HG03108 (cell line): Measurements from ENCODE around the gene MRPL1.
"Not testable (repeated sequence)": the region's sequence is repeated elsewhere in the genome, so short reads cannot be mapped to it uniquely, and the experiment has no call there.

Experiments
- ATAC-seq: cut with Tn5 transposase; IDR thresholded peaks from one replicate; pipeline ENCODE4 v1.9.1; 2021; ENCODE audit warnings: moderate library complexity; ENCODE audit not compliant: unreplicated experiment

The MRPL1 gene

DNA sequence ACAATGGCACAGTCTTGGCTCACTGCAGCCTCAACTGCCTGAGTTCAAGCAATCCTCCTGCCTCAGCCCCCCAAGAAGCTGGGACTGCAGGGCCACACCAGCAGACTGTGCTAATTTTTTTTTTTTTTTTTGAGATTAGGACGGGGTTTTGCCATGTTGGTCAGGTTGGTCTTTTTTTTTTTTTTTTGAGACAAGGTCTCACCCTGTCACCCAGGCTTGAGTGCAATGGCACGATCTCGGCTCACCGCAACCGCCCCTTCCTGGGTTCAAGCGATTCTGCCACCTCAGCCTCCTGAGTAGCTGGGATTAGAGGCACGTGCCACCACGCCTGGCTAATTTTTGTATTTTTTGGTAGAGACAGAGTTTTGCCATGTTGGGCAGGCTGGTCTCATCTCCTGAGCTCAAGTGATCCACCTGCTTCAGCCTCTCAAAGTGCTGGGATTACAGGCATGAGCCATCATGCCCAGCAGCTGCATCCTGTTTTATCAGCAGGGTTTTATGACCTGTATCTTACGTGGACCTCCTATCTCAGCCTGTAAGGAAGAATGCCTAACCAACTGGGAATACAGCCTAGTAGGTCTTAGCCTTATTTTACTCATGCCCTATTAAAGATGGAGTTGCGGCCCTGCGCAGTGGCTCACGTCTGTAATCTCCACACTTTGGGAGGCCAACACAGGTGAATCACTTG is 13.2 kb upstream of the MRPL1 start:
- ATAC-seq, result no peak

GRCh38 chr4:77852892-77853495 is 9.6 kb upstream of the MRPL1 start:
- ATAC-seq, result peak; percentile 79

GRCh38 chr4:77854431-77855111 is 8.1 kb upstream of the MRPL1 start:
- ATAC-seq, result no peak

DNA sequence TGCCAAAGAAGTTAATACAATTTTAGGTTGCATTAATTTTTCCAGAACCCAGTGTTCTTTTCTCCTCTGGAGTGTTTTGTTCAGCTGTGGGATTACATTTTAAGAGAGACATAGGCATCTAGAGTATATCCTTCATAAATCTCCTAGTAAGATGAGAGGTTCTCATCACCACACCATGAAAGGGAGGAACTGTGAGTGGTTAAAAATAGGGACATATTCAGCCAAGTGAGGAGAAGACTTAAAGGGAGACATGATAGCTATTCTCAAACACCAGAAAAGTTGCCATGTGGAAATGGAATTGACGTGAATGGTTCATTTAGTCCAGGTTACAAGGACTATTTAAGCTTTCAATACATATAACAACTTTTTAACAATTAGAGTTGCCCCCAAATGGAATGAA is 6.5 kb upstream of the MRPL1 start:
- ATAC-seq, result no peak

DNA sequence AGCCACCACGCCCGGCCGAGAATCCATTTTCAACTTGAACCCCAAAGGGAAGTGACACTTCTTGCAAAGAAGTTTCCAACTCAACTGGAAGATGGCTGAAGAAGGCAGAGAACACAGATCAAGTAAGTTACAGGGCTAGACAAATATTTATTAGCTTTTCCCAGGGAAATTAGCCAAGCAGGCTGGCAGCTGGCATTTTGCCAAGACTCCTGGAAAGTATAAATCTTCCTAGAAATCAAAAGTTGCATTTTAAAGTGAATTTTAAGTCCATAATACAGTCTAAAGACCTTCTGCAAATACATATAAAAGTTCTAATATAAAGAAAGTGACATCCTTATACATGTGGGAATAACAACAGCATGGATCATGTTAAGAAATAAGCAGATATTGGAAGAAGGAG is 3.4 kb upstream of the MRPL1 start:
- ATAC-seq, result no peak

DNA sequence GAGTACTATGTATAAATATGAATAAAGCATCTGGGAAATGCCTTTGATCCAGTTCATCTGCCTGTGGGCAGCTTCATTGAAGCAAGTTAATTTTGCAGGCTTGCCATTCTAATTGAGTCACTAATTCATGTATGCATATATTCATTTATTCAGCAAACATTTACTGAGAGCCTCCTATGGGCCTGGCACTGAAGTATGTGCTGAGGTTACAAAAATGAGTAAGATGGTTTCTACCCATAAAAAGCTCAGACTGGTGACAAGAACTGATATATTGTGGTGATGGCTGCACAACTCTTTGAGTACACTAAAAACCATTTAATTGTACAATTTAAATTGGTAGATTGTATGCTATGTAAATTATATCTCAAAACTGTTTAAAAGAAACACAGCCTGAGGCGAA is 1.1 kb upstream of the MRPL1 start:
- ATAC-seq, result no peak

- not testable (repeated sequence) for ATAC-seq
These were observed 711 bp downstream of the MRPL1 start for GRCh38 chr4:77863341-77863740.

DNA sequence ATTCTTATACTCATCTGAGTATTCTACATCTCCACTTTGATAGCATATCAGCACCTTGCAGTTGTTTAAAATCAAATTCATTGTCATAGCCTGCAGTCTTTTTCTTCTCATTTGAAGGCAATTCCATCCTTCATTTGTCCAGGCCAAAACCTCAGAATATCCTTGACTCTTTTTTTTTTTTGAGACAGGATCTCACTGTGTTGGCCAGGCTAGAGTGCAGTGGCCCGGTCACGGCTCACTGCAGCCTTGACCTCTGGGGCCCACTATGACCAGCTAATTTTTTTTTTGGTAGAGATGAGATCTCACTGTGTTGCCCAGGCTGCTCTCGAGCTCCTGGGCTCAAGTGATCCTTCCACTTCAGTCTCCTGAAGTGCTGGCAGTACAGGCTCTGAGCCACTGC is 2.6 kb downstream of the MRPL1 start:
- no peak for ATAC-seq

GRCh38 chr4:77872723-77873445 is 10.3 kb downstream of the MRPL1 start:
- ATAC-seq, result no peak

DNA sequence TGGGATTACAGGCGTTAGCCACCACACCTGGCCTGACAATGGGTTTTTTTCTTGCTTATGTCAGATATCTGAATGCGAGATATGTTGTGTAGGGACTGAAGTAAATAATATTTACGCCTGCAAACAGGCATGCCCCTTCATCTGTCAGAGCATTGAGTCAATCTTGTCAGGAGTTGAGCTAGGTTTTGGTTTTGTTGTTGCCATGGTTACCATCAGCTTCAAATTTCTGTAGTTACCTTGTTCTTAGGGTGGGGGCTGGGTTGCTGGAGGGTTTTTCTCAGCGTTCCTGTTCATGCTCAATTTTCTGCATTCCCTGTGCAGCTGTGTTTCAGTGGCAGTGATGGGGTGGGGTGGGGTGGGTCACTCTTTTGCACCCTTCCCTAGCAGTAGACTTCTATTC is 14.5 kb downstream of the MRPL1 start:
- ATAC-seq, result no peak

DNA sequence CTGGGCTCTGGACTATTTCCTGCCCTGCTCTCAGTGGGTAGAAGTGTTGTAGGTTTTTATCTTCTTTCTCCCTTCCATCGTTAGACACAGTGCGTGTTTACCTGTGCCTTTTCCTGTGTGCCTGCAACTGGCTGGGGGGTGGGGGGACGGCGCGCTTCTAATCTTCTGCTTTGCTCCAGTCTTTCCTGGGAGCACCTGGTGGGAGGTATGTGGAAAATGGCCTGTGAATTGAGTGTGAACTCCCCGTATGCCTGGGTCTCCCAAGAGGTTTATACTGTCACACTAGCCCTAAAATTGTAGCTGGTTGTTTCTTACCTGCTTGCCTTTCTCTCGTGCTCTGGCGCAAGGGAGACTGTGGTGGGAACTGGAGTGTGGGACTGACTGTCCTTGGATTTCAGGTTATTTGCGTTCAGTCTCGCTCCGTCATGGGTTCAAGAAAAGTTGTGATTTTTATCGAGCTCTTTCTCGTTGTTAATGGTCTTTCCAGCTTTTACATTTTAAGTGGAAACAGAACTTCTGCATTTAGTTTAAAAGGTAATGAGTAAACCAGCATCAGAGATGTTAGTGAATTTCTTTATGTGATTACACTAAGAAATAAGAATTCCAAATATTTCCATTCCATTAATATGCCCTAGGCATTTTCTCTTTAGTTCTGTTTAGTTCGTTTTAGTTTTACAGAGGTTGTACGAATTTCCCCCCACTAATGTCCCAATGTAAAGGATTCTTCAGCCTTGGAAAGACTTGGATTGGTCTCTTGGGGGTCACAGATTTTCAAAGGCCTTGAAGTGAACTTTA is 15.3 kb downstream of the MRPL1 start:
- no peak for ATAC-seq

DNA sequence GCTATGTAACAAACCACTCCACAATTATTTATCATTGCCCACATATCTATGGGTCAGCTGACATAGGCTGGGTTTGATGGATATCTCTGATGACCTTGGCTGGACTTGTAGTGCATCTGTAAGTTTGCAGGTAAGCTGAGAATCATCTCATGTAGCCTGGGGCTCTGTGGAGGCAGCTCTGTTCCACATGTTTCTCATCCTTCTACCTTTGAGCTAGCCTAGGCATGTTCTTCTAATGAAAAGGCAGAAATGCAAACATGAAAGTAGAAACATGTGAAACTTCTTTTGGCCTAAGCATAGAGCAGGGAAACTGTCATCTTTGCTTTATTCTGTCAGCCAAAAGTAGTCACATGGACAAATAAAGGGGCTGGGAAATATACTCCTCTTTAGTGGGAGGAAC is 18.2 kb downstream of the MRPL1 start:
- ATAC-seq, result no peak

- no peak for ATAC-seq
These were observed 19.0 kb downstream of the MRPL1 start for GRCh38 chr4:77881460-77882295.

GRCh38 chr4:77893451-77893850 is 30.8 kb downstream of the MRPL1 start:
- ATAC-seq, result no peak

DNA sequence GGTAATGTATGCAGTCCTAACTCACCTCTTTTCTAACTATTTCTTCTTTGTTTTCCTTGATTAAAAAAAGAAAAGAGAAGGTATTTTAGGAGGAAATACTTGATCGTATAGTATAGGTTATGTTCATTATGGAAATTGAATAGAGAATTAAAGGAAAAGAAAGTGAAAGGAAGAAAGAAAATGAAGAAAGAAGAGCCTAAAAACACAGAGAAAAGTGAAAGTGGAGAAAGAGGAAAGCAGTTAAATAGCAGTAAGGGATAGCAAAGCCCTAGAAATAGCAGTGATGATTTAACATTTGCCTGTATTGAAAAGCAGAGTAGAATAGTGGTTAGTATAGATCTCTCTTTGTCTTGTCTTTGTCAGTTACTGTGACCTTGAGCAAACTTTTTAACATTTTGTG is 37.0 kb downstream of the MRPL1 start:
- ATAC-seq, result no peak

DNA sequence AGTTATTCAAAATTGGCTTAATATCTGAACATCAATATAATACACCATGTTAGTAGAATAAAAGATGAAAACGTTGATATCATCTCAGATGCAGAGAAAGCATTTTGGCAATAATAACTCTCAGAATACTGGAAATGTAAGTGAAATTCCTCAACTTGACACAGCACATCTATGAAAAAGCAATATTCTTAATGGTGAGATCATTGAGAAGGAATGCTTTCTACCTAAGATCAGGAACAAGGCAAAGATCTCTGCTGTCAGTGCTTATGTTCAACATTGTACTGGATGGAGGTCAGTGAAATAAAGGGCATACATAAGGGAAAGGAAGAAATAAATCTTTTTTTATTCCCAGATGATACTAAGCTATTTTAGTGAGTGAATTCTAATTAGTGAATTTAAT is 40.6 kb downstream of the MRPL1 start:
- ATAC-seq, result no peak

DNA sequence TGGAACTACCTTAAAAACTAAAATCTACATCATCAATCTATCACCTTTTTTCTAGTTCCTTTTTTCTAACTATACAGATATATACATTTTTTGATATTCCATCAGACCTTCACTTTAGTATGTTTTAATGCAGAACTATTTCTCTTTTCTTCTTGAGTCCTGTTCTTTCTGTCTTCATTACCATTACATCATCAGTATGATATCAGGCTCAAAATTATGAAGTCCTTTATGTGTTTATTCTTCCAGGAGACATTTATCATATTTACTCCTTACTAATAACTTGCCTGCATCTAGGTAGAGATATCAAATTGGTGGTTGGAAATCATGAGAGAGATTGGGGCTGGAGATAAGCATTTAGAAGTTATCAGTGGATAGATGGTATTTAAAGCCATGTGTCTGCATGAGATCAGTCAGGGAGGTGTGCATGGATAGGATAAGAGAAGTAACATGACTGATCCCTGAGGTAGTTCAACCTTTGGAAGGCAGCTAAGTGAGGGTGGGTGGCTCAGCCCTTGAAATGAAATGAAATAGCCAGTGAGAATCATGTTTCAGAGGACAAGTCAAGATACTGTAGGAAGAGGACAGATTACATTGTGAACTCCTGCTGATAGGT is 43.1 kb downstream of the MRPL1 start:
- ATAC-seq, result no peak

GRCh38 chr4:77910676-77911075 is 48.0 kb downstream of the MRPL1 start:
- no peak for ATAC-seq

DNA sequence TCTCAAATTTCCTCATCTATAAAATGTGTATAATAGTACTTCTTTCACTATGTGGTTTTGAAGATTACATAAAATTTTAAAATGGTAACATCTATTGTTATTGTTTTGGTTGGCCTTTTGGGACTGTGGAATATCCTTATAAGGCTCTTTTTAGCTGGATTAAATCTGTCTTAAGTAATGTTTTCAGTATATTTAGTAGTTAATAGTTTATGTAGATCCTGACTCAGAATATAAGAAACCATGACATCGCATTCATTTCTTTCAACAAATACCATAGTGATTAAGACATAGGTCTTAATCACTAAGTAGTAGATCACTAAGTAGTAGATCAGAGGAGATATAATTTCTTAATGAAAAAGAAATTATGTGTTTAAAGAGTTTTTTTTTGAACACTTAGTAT is 48.5 kb downstream of the MRPL1 start:
- ATAC-seq, result no peak
